SK-N-SH (cell line): ENCODE data around the gene LIMS1.
"Not testable (repeated sequence)": the region's sequence is repeated elsewhere in the genome, so short reads cannot be mapped to it uniquely, and the experiment has no call there.

Experiments
- EP300 ChIP-seq, 2 experiments: IDR thresholded peaks; 2 replicates each; pipeline versions ENCODE4 v1.4.0 to v1.6.1; 2012; ENCODE audit warnings: borderline replicate concordance in 1 of 2, low read depth in 1 of 2, low read length in 1 of 2
- GABPA ChIP-seq: IDR thresholded peaks from 2 replicates; pipeline ENCODE4 v1.4.0; 2012; ENCODE audit warnings: low read depth, mild to moderate bottlenecking
- GATA2 ChIP-seq: sonication (generic); formaldehyde crosslinking; IDR thresholded peaks from 2 replicates; pipeline ENCODE4 v1.5.0; 2020; ENCODE audit warnings: mild to moderate bottlenecking, missing genetic modification reagents
- MAX ChIP-seq: IDR thresholded peaks from 2 replicates; pipeline ENCODE4 v1.4.0; 2012; ENCODE audit warnings: low read depth
- SIN3A ChIP-seq: IDR thresholded peaks from 2 replicates; pipeline ENCODE4 v1.6.1; 2012; ENCODE audit warnings: low read depth, mild to moderate bottlenecking, low read length, moderate library complexity, borderline replicate concordance
- TAF1 ChIP-seq: IDR thresholded peaks from 2 replicates; pipeline ENCODE4 v1.6.1; 2012; ENCODE audit warnings: low read depth, mild to moderate bottlenecking, low read length, moderate library complexity, borderline replicate concordance
- YY1 ChIP-seq: IDR thresholded peaks from 2 replicates; pipeline ENCODE4 v1.4.0; 2012; ENCODE audit warnings: low read depth, mild to moderate bottlenecking
- TF ChIP-seq, protein P1 (sequence below): IDR thresholded peaks from 2 replicates; pipeline ENCODE4 v1.6.1; 2012; ENCODE audit warnings: mild to moderate bottlenecking, low read depth, low read length, moderate library complexity
- TF ChIP-seq, protein P2 (sequence below): fragments of 200-600 bp; sonication (generic); IDR thresholded peaks from 2 replicates; pipeline ENCODE4 v1.6.1; 2017; ENCODE audit warnings: antibody characterized with exemption, mild to moderate bottlenecking, moderate library complexity

- peak in 1 of 2 experiments; percentile 20; a peak in 1 of 4 replicates for TF ChIP-seq EP300 (IDR thresholded peaks at IDR 0.05; ENCODE audit: borderline replicate concordance in 1 of 2, low read depth in 1 of 2, low read length in 1 of 2)
- not testable (repeated sequence) for TF ChIP-seq SIN3A; GABPA; YY1; GATA2 (CRISPR knock-in tag); TAF1
- TF ChIP-seq, protein P1, sequence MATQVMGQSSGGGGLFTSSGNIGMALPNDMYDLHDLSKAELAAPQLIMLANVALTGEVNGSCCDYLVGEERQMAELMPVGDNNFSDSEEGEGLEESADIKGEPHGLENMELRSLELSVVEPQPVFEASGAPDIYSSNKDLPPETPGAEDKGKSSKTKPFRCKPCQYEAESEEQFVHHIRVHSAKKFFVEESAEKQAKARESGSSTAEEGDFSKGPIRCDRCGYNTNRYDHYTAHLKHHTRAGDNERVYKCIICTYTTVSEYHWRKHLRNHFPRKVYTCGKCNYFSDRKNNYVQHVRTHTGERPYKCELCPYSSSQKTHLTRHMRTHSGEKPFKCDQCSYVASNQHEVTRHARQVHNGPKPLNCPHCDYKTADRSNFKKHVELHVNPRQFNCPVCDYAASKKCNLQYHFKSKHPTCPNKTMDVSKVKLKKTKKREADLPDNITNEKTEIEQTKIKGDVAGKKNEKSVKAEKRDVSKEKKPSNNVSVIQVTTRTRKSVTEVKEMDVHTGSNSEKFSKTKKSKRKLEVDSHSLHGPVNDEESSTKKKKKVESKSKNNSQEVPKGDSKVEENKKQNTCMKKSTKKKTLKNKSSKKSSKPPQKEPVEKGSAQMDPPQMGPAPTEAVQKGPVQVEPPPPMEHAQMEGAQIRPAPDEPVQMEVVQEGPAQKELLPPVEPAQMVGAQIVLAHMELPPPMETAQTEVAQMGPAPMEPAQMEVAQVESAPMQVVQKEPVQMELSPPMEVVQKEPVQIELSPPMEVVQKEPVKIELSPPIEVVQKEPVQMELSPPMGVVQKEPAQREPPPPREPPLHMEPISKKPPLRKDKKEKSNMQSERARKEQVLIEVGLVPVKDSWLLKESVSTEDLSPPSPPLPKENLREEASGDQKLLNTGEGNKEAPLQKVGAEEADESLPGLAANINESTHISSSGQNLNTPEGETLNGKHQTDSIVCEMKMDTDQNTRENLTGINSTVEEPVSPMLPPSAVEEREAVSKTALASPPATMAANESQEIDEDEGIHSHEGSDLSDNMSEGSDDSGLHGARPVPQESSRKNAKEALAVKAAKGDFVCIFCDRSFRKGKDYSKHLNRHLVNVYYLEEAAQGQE, result not testable (repeated sequence)
- TF ChIP-seq, protein P2, sequence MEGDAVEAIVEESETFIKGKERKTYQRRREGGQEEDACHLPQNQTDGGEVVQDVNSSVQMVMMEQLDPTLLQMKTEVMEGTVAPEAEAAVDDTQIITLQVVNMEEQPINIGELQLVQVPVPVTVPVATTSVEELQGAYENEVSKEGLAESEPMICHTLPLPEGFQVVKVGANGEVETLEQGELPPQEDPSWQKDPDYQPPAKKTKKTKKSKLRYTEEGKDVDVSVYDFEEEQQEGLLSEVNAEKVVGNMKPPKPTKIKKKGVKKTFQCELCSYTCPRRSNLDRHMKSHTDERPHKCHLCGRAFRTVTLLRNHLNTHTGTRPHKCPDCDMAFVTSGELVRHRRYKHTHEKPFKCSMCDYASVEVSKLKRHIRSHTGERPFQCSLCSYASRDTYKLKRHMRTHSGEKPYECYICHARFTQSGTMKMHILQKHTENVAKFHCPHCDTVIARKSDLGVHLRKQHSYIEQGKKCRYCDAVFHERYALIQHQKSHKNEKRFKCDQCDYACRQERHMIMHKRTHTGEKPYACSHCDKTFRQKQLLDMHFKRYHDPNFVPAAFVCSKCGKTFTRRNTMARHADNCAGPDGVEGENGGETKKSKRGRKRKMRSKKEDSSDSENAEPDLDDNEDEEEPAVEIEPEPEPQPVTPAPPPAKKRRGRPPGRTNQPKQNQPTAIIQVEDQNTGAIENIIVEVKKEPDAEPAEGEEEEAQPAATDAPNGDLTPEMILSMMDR, result not testable (repeated sequence)
- peak; percentile 35; the same call in 1 of the 2 replicates for TF ChIP-seq MAX
These were observed 127.9 kb downstream of the LIMS1 start for GRCh38 chr2:108662207-108662612.
